B cell (primary cell): ENCODE data around the gene HYI. TPM values are rescaled to one million over a fixed set of nuclear protein-coding genes. Genes with fewer than 3 reads are reported as not detected.

ENCODE experiments used
- ATAC-seq: fragments of 200-7000 bp; cut with Tn5 transposase; one replicate; pipeline ENCODE4 v1.10.0; 2021; ENCODE audit warnings: low read depth, mild to moderate bottlenecking, moderate number of reproducible peaks, moderate library complexity
- CTCF ChIA-PET: fragments of 350-600 bp; sonication (Branson Sonifier 250); formaldehyde crosslinking; loops from one replicate; lab custom pipeline; 2021; ENCODE audit warnings: antibody characterized with exemption, inconsistent platforms; lab: Charles Lee
- POLR2A ChIA-PET: fragments of 350-600 bp; sonication (Branson Sonifier 250); formaldehyde crosslinking; loops from one replicate; lab custom pipeline; 2021; ENCODE audit warnings: antibody characterized with exemption; lab: Charles Lee
- DNase-seq: peaks from one replicate; pipeline ENCODE4 v3.0.0; 2013
- H2AFZ ChIP-seq: 2 replicates; pipeline ENCODE4 v1.6.1; 2012; ENCODE audit warnings: mild to moderate bottlenecking, low read depth, low read length; ENCODE audit not compliant: insufficient read depth, poor library complexity, severe bottlenecking
- H3K27ac ChIP-seq, 2 donors: 1 replicate in 1 of 2; 2 replicates in 1 of 2; pipeline ENCODE4 v1.5.1; 2012 to 2013; ENCODE audit warnings: low read length in 2 of 2, mild to moderate bottlenecking in 2 of 2, moderate library complexity in 1 of 2
- H3K27me3 ChIP-seq, 4 experiments: fragments of 200-600 bp in 1 of 4; sonication (generic) in 1 of 4; replicated peaks in 1 of 4; 1 replicate in 2 of 4; 2 replicates in 2 of 4; pipeline versions ENCODE4 v1.6.1 to v1.7.0; 2013 to 2016; ENCODE audit warnings: low read length in 3 of 4, mild to moderate bottlenecking in 2 of 4, mixed read lengths in 1 of 4, moderate library complexity in 1 of 4; ENCODE audit not compliant: insufficient read depth in 4 of 4, control insufficient read depth in 3 of 4; ENCODE audit errors: control extremely low read depth in 1 of 4
- H3K36me3 ChIP-seq, 2 experiments: replicated peaks in 1 of 2; 1 replicate in 1 of 2; 2 replicates in 1 of 2; pipeline versions ENCODE4 v1.6.1 to v1.7.1; 2013; ENCODE audit warnings: low read length in 1 of 2; ENCODE audit not compliant: insufficient read depth in 2 of 2, control insufficient read depth in 1 of 2; ENCODE audit errors: control extremely low read depth in 1 of 2, extremely low read depth in 1 of 2
- H3K4me1 ChIP-seq, 2 donors: fragments of 200-600 bp in 1 of 2; sonication (generic) in 1 of 2; 1 replicate in 1 of 2; 2 replicates in 1 of 2; pipeline versions ENCODE4 v1.5.1 to v1.6.1; 2013 to 2017; ENCODE audit warnings: low read length in 2 of 2; ENCODE audit not compliant: control insufficient read depth in 2 of 2, insufficient read depth in 2 of 2
- H3K4me2 ChIP-seq: replicated peaks from 2 replicates; pipeline ENCODE3; 2012; ENCODE audit warnings: mild to moderate bottlenecking, low read depth, low read length; ENCODE audit not compliant: poor library complexity, severe bottlenecking
- H3K4me3 ChIP-seq, 5 experiments: fragments of 200-600 bp in 1 of 5; sonication (generic) in 1 of 5; 1 replicate in 3 of 5; 2 replicates in 2 of 5; pipeline versions ENCODE4 v1.5.1 to v1.7.0; 2011 to 2016; ENCODE audit warnings: low read length in 4 of 5, mild to moderate bottlenecking in 4 of 5, low read depth in 2 of 5, control low read depth in 1 of 5, moderate library complexity in 1 of 5; ENCODE audit not compliant: insufficient read depth in 1 of 5; ENCODE audit errors: control extremely low read depth in 1 of 5, extremely low read depth in 1 of 5
- H3K79me2 ChIP-seq: fragments of 200-600 bp; sonication (generic); one replicate; pipeline ENCODE4 v1.6.0; 2016; ENCODE audit warnings: low read length; ENCODE audit not compliant: control insufficient read depth, insufficient read depth
- H3K9ac ChIP-seq: fragments of 200-600 bp; sonication (generic); 2 replicates; pipeline ENCODE4 v1.6.1; 2017; ENCODE audit warnings: mild to moderate bottlenecking, low read length, moderate library complexity
- H3K9me3 ChIP-seq, 3 donors: one replicate each; pipeline versions ENCODE4 v1.6.1 to v1.7.1; 2013; ENCODE audit warnings: low read length in 2 of 3; ENCODE audit not compliant: control insufficient read depth in 2 of 3, insufficient read depth in 1 of 3; ENCODE audit errors: control extremely low read depth in 1 of 3
- H4K20me1 ChIP-seq: 2 replicates; pipeline ENCODE4 v1.6.0; 2012; ENCODE audit warnings: mild to moderate bottlenecking, low read length; ENCODE audit not compliant: insufficient read depth, control insufficient read depth, poor library complexity, severe bottlenecking
- H3K27ac Mint-ChIP-seq: one replicate; pipeline ENCODE4 v1.8.0; 2021; ENCODE audit warnings: mixed read lengths
- H3K27me3 Mint-ChIP-seq: one replicate; pipeline ENCODE4 v1.8.0; 2021; ENCODE audit warnings: mixed read lengths
- H3K4me1 Mint-ChIP-seq: one replicate; pipeline ENCODE4 v1.8.0; 2021; ENCODE audit warnings: mixed read lengths
- H3K4me3 Mint-ChIP-seq: one replicate; pipeline ENCODE4 v1.8.0; 2021; ENCODE audit warnings: mixed read lengths
- H3K9me3 Mint-ChIP-seq: one replicate; pipeline ENCODE4 v1.8.0; 2022; ENCODE audit warnings: mixed read lengths; ENCODE audit not compliant: insufficient read depth
- CTCF ChIP-seq: fragments of 200-600 bp; IDR thresholded peaks from one replicate; pipeline ENCODE4 v1.8.0; 2022; ENCODE audit warnings: antibody characterized with exemption, mild to moderate bottlenecking
- EZH2 ChIP-seq: IDR thresholded peaks from 2 replicates; pipeline ENCODE4 v1.6.1; 2012; ENCODE audit warnings: borderline replicate concordance, low read depth, mild to moderate bottlenecking, moderate library complexity, low read length; ENCODE audit not compliant: insufficient read depth, poor library complexity, severe bottlenecking
- WGBS: methylation state at CpG from one replicate; pipeline ENCODE4 v1.1.5; 2013; ENCODE audit warnings: missing lambda C conversion rate; ENCODE audit not compliant: insufficient coverage; 5-methylcytosine and 5-hydroxymethylcytosine counted together
- intact Hi-C: fragments of 100-400 bp; cut with micrococcal nuclease; formaldehyde crosslinking; loops from one replicate; pipeline ENCODE4 v1.10.0; 2022
- polyA plus RNA-seq: library from polyadenylated mRNA; depleted of rRNA; stranded (reverse); fragments of >200 nt; gene quantifications from 2 replicates; pipeline ENCODE4 v1.2.3, GENCODE V29; 2012
- total RNA-seq, 2 donors: library from RNA; stranded (reverse); fragments of 120-200 nt in 1 of 2; gene quantifications; 1 replicate in 1 of 2; 2 replicates in 1 of 2; pipeline versions ENCODE4 v1.2.3 to v1.2.4, GENCODE V29; 2013 to 2022

Gene HYI
- total and polyA plus RNA-seq, 2 donors (not counting 1 experiment from before 2014, with no cell fraction given), result 21.0 to 26.5 TPM

- Histone ChIP-seq H3K27me3 (no peaks in the 10 kb centered on the region), H2AFZ (no peak overlapping the region), H3K4me1 (no peaks in the 10 kb centered on the region), H3K9ac (no peak overlapping the region), H3K36me3 (peaks cover 3 to 77% of the 10 kb centered on the region in 2 experiments), H3K79me2 (no peaks in the 10 kb centered on the region), H3K27ac (no peak overlapping the region), H3K9me3 (no peaks in the 10 kb centered on the region), H3K4me2 (no peak overlapping the region), H4K20me1 (no peaks in the 10 kb centered on the region), H3K4me3 (no peak overlapping the region)
- DNase-seq (no peak), ATAC-seq (no peak)
- H3K27ac Mint-ChIP-seq, result no peak overlapping the region
- peaks cover 3% of the 10 kb centered on the region for H3K4me1 Mint-ChIP-seq
- no peaks in the 10 kb centered on the region for H3K9me3 Mint-ChIP-seq
- TF ChIP-seq EZH2 (no peak), CTCF (no peak)
- ChIA-PET POLR2A (no interaction called here), CTCF (interaction anchor here (1.7 kb wide), 1 partner anchor 192 kb away, joined by 8 read pairs; no protein-coding TSS in a partner anchor)
- WGBS, result 72% methylated on average over 2 of the region's 4 CpGs
- intact Hi-C loops, result no loop called here
- H3K27me3 Mint-ChIP-seq, result no peaks in the 10 kb centered on the region
- H3K4me3 Mint-ChIP-seq, result no peak overlapping the region
Measured at GRCh38 chr1:43418858-43419257, 34.9 kb downstream of the HYI start.

GRCh38 chr1:43415901-43416300, 37.8 kb downstream of the HYI start:
- Mint-ChIP-seq H3K4me3 (no peak overlapping the region), H3K27ac (no peak overlapping the region), H3K9me3 (no peaks in the 10 kb centered on the region), H3K4me1 (peaks cover 3% of the 10 kb centered on the region), H3K27me3 (no peaks in the 10 kb centered on the region)
- intact Hi-C loops, result loop anchor here (2.0 kb wide), 1 partner anchor 47 kb away; the partner anchor contains the start of gene ELOVL1
- Histone ChIP-seq H3K4me1 (no peaks in the 10 kb centered on the region), H2AFZ (no peak overlapping the region), H3K36me3 (peaks cover 3 to 56% of the 10 kb centered on the region in 2 experiments), H3K4me2 (no peak overlapping the region), H3K27me3 (no peaks in the 10 kb centered on the region), H3K9ac (no peak overlapping the region), H3K27ac (no peak overlapping the region), H4K20me1 (no peaks in the 10 kb centered on the region), H3K4me3 (no peak overlapping the region), H3K79me2 (no peaks in the 10 kb centered on the region), H3K9me3 (no peaks in the 10 kb centered on the region)
- ChIA-PET POLR2A (no interaction called here), CTCF (interaction anchor here (1.2 to 7.9 kb wide), 4 partner anchors 58 to 341 kb away, joined by 3 to 332 read pairs (median 8); no protein-coding TSS in a partner anchor)
- TF ChIP-seq EZH2, result no peak
- 99% methylated on average over 5 of the region's 5 CpGs for WGBS
- no peak for ATAC-seq
- no peak for DNase-seq
